Pancreas (tissue), 10 donors: ENCODE results near the gene PRAME. TPM values are rescaled to one million over a fixed set of nuclear protein-coding genes. Genes with fewer than 3 reads are reported as not detected.
"Not testable (repeated sequence)": the region's sequence is repeated elsewhere in the genome, so short reads cannot be mapped to it uniquely, and the experiment has no call there.

ENCODE experiments used
- ATAC-seq, 4 donors: fragments of 200-7000 bp; cut with Tn5 transposase; one replicate each; pipeline versions ENCODE4 v1.8.0 to v1.9.1; 2020; ENCODE audit warnings: mild to moderate bottlenecking in 4 of 4, moderate library complexity in 4 of 4
- DNase-seq, 6 donors: peaks; one replicate each; pipeline ENCODE4 v3.0.0-alpha.2; 2020
- FAIRE-seq: peaks from 2 replicates; lab custom pipeline; 2012; peaks lifted over from hg19 to GRCh38; lab: Jason Lieb, UNC
- H3K27ac ChIP-seq, 4 donors: fragments of 200-600 bp; sonication (generic); 1 replicate in 3 of 4; 2 replicates in 1 of 4; pipeline versions ENCODE4 v1.5.0 to v1.8.0; 2020
- H3K27me3 ChIP-seq, 4 donors: fragments of 200-600 bp; one replicate each; pipeline ENCODE4 v1.8.0; 2021
- H3K36me3 ChIP-seq, 3 donors: fragments of 200-600 bp; sonication (generic) in 1 of 3; one replicate each; pipeline versions ENCODE4 v1.5.0 to v1.8.0; 2020 to 2021
- H3K4me1 ChIP-seq, 3 donors: fragments of 200-600 bp; one replicate each; pipeline ENCODE4 v1.8.0; 2021
- H3K4me3 ChIP-seq, 4 donors: fragments of 200-600 bp; sonication (generic) in 2 of 4; one replicate each; pipeline versions ENCODE4 v1.5.0 to v1.8.0; 2020 to 2021
- H3K9me3 ChIP-seq, 4 donors: fragments of 200-600 bp; one replicate each; pipeline ENCODE4 v1.8.0; 2021
- WGBS, 2 donors: extraction: QIAGEN DNeasy Blood & Tissue Kit; methylation state at CpG; one replicate each; pipeline ENCODE4 v1.1.7; 2013; 5-methylcytosine and 5-hydroxymethylcytosine counted together
- intact Hi-C, 3 donors: fragments of 100-400 bp; cut with DNase I; formaldehyde crosslinking; loops; one replicate each; pipeline versions ENCODE4 v1.11.1 to v1.14.2; 2022
- polyA plus RNA-seq, 2 donors: library from polyadenylated mRNA; stranded (reverse); fragments of 200-250 nt; gene quantifications; one replicate each; pipeline ENCODE4 v1.2.3, GENCODE V29; 2013
- total RNA-seq, 6 donors: library from RNA; stranded (reverse); fragmentation: NEBNext Ultra II Directional in 4 of 6; extraction: Animal tissue kit (Norgen Biotek cat#: 25700) in 4 of 6; gene quantifications; one replicate each; pipeline versions ENCODE4 v1.2.1 to v1.2.4, GENCODE V29; 2021 to 2023
- TF ChIP-seq, protein P1 (sequence below), 4 donors: fragments of 200-600 bp; sonication (generic) in 3 of 4; IDR thresholded peaks; one replicate each; pipeline versions ENCODE4 v1.5.0 to v1.8.0; 2021; ENCODE audit warnings: antibody characterized with exemption in 4 of 4
- donor health status: healthy with polysubstance abuse.
- donor health status: DM: no; HTN: no; CAD: no; lungs with moderate emphysema.
- donor health status: DM: no; HTN: no; CAD: no.
- donor health status: control.
- donor health status: control.
- donor health status: Bipolar disorder and iron deficiency.
- donor health status: DM: yes; HTN: yes; CAD: no.
- donor health status: DM: no; HTN: no; CAD: no.
- donor health status: DM: no; HTN: no; CAD: no.
- donor health status: DM: yes; HTN: yes; CAD: no.

The PRAME gene
- total and polyA plus RNA-seq, 8 donors, result 1.6 TPM; not detected in 7

DNA sequence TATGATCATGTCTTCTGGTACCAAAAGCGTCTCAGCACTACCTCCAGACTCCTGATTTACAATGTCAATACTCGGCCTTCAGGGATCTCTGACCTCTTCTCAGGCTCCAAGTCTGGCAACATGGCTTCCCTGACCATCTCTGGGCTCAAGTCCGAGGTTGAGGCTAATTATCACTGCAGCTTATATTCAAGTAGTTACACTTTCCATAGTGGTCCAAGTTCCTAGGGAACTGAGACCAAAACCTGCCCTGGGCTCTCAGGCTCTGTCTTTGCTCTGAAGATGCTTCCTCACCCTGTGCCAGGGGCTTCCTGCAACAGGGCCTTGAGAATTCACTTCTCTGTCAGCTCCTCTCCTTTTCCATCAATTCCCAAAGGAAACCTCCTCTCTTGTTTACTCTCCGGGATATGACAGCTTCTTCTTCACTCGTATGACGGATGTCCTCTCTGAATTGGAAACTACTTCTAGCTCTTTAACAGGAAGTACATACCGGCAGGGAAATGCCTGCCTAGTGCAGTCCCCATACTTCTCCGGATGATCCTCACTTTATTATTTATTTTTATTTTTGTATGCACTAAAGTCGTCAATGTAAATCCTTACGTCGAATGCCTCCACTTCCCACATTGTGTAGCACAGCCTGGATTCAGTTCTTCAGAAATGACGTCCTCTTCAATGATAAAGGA lies 29.6 kb upstream of the PRAME start:
- 58 to 68% methylated on average over 12 of the region's 12 CpGs for WGBS, 2 donors
- no peak overlapping the region for H3K4me3 ChIP-seq
- intact Hi-C loops, result no loop called here
- no peaks in the 10 kb centered on the region for H3K9me3 ChIP-seq
- ATAC-seq (no peak), DNase-seq (no peak), FAIRE-seq (no peak)
- peaks cover 0 to 6% (median 0%) of the 10 kb centered on the region in 4 donors for H3K27me3 ChIP-seq
- TF ChIP-seq, protein P1, sequence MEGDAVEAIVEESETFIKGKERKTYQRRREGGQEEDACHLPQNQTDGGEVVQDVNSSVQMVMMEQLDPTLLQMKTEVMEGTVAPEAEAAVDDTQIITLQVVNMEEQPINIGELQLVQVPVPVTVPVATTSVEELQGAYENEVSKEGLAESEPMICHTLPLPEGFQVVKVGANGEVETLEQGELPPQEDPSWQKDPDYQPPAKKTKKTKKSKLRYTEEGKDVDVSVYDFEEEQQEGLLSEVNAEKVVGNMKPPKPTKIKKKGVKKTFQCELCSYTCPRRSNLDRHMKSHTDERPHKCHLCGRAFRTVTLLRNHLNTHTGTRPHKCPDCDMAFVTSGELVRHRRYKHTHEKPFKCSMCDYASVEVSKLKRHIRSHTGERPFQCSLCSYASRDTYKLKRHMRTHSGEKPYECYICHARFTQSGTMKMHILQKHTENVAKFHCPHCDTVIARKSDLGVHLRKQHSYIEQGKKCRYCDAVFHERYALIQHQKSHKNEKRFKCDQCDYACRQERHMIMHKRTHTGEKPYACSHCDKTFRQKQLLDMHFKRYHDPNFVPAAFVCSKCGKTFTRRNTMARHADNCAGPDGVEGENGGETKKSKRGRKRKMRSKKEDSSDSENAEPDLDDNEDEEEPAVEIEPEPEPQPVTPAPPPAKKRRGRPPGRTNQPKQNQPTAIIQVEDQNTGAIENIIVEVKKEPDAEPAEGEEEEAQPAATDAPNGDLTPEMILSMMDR (IDR thresholded peaks at IDR 0.05), result no peak
- no peak overlapping the region for H3K27ac ChIP-seq
- no peaks in the 10 kb centered on the region for H3K4me1 ChIP-seq
- H3K36me3 ChIP-seq, result no peaks in the 10 kb centered on the region

DNA sequence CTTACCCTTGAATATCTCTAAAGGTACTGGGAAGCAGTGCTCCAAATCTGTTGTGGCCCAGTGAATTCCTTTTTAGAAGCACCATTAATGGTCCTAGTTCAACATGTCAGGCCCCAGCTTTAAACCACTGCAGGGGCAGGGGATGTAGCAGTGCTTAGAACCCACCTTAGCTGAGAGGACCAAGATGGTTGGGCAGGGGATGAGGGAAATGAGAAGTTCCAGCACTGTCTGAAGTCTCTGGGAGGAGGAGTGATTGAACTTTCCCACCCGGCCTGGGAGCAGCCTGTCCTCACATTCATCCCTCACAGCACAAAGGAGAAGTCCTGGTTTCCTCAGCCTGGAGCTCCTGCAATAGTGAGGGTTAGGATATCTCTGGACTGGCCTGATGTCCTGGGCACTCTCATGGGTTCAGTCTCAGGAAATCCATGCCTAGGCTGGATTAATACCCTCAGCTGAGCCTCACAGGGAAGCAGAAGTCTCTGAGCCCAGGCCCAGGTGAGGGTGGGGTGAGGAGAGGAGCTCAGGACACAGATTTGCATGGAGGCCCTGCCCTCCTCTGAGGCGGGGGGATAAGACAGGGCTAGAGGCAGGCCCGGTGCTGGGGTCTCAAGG lies 28.6 kb upstream of the PRAME start:
- Histone ChIP-seq H3K27ac (no peak overlapping the region), H3K36me3 (no peaks in the 10 kb centered on the region), H3K27me3 (peaks cover 0 to 6% (median 0%) of the 10 kb centered on the region in 4 donors), H3K4me3 (no peak overlapping the region), H3K9me3 (no peaks in the 10 kb centered on the region), H3K4me1 (no peaks in the 10 kb centered on the region)
- ATAC-seq (no peak), FAIRE-seq (no peak), DNase-seq (no peak)
- intact Hi-C loops, result no loop called here
- WGBS, 2 donors, result 51 to 64% methylated on average over 3 of the region's 3 CpGs
- TF ChIP-seq, protein P1 (IDR thresholded peaks at IDR 0.05), result no peak

DNA sequence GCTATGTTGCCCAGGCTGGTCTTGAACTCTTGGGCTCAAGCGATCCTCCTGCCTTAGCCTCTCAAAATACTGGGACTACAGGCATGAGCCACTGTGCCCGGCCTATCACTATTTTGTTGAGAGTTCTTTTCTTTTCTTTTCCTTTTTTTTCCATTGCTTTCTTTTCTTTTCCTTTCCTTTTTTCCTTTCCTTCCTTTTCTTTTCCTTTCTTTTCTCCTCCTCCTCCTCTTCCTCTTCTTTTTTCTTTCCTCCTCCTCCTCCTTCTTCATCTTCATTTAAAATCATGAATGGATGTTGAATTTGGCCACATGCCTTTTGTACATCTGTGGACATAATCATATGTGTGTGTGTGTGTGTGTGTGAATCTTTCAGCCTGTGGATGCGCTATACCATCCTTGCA lies 25.7 kb upstream of the PRAME start:
- Histone ChIP-seq H3K9me3 (no peaks in the 10 kb centered on the region), H3K4me1 (no peaks in the 10 kb centered on the region), H3K36me3 (no peaks in the 10 kb centered on the region), H3K27me3 (peaks cover 0 to 6% (median 0%) of the 10 kb centered on the region in 4 donors), H3K27ac (no peak overlapping the region), H3K4me3 (no peak overlapping the region)
- DNase-seq (no peak), ATAC-seq (no peak), FAIRE-seq (no peak)
- 68 to 82% methylated on average over 3 of the region's 3 CpGs for WGBS, 2 donors
- intact Hi-C loops, result no loop called here
- TF ChIP-seq, protein P1 (IDR thresholded peaks at IDR 0.05), result no peak

DNA sequence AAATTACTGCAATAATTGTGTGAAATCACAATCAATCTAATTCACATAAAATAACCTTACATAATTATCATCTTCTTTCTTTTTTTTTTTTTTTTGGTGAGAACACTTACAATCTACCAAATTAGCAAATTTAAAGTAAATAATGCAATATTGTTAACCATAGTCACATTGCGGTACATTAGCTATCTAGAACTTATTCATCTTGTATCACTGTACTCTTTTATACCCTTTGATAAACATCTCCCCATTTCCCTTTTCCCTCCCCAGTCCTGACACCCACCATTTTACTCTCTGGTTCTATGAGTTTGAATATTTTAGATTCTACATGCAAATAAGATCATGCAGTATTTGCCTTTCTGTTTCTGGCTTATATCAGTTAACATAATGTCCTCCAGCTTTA lies 24.0 kb upstream of the PRAME start:
- FAIRE-seq (no peak), DNase-seq (no peak)
- 89 to 91% methylated on average over 1 of the region's 1 CpG for WGBS, 2 donors

DNA sequence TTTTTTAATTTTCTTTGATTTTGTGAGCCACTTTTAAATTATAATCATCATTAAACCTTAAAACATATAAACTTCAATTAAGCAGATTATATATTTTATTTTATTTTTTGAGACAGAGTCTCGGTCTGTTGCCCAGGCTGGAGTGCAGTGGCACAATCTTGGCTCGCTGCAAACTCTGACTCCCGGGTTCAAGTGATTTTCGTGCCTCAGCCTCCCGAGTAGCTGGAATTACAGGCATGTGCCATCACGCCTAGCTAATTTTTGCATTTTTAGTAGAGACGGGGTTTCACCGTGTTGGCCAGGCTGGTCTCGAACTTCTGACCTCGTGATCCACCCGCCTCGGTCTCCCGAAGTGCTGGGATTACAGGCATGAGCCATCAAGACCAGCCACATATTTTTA lies 22.5 kb upstream of the PRAME start:
- ATAC-seq, H3K27ac ChIP-seq, H3K27me3 ChIP-seq, H3K9me3 ChIP-seq, H3K4me1 ChIP-seq, intact Hi-C loops, H3K4me3 ChIP-seq, DNase-seq, FAIRE-seq, H3K36me3 ChIP-seq: not testable (repeated sequence)
- 71 to 83% methylated on average over 13 of the region's 13 CpGs for WGBS, 2 donors

More for the DNA sequence above, 24.0 kb upstream of the PRAME start:
- no peak for ATAC-seq
- TF ChIP-seq, protein P1 (IDR thresholded peaks at IDR 0.05), result no peak
- no peaks in the 10 kb centered on the region for H3K4me1 ChIP-seq
- H3K4me3 ChIP-seq, result no peak overlapping the region
- H3K27ac ChIP-seq, result no peak overlapping the region
- intact Hi-C loops, result no loop called here
- H3K36me3 ChIP-seq, result no peaks in the 10 kb centered on the region
- peaks cover 0 to 6% (median 0%) of the 10 kb centered on the region in 4 donors for H3K27me3 ChIP-seq
- H3K9me3 ChIP-seq, result no peaks in the 10 kb centered on the region
